Subcutaneous adipose tissue (tissue), 4 donors: ENCODE results near the gene HS6ST3. TPM values are rescaled to one million over a fixed set of nuclear protein-coding genes. Genes with fewer than 3 reads are reported as not detected.

ENCODE experiments used
- CTCF ChIP-seq: fragments of 450-650 bp; IDR thresholded peaks from one replicate; pipeline ENCODE4 v1.5.1; 2016; ENCODE audit warnings: low read depth, mild to moderate bottlenecking, control low read depth, antibody characterized with exemption, moderate library complexity
- total RNA-seq, 4 donors: library from RNA; depleted of rRNA; stranded (reverse); fragments of >200 nt; gene quantifications; one replicate each; pipeline ENCODE4 v1.1.0, GENCODE V29; 2016

Gene HS6ST3
- total RNA-seq, 4 donors from 2014 or later: 0.33 to 1.3 (median 0.99) TPM

DNA sequence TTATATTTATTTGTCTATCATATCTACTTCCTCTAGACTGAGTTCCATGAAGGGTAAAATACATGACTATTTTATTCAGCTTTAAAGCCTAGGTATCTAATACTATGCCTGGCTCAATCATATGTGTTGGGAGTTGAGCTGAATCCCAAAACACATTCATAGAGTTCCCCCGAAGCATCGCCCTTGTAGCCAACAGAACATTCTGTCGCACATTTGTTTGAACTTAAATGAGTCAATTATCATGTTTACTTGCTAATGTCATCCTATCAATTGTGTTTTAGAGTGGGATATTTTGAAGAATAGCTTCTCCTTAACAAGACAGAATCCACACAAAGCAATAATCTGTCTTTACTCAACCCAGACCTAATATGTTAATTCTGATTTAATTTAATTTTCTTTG, 252.4 kb downstream of the HS6ST3 start:
- TF ChIP-seq CTCF: no peak

- TF ChIP-seq CTCF: no peak
Observed at GRCh38 chr13:96342852-96343465, 253.1 kb downstream of the HS6ST3 start.

DNA sequence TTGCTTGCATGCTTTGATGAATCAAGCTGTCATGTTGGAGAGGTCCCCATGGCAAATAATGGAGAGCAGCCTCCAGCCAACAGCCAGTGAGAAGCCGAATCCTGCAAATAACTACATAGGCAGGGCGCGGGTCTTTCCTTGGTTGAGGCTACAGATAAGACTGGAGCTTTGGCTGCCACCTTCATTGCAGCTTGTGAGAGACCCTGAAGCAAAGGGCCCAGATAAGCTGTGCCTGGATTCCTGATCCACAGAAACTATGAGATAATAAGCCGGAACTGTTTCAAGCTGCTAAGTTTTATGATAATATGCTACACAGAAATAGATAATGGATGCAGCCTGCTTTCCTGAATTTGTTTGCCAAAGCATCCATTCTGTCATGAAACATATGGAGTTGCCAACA, 257.0 kb downstream of the HS6ST3 start:
- no peak for TF ChIP-seq CTCF

DNA sequence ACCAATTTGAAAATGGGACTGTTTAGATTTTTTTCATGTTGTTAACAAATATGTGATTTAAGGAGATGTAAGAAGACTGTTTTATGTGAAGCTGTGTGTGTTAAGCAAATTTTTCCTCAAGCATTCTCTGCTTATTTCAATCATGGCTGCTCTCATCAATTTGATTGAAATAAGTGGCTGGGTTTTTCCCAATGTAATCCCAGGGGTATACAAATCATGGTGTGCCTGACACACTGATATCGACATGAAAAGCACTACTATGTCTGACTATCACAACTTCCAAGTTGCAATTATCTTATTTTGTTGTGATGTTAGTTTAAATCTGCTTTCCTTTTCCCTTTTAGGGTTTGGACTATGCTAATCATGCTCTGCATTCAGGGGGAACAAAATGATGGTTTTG, 283.7 kb downstream of the HS6ST3 start:
- no peak for TF ChIP-seq CTCF

- TF ChIP-seq CTCF: no peak
Observed at GRCh38 chr13:96377835-96378234, 287.9 kb downstream of the HS6ST3 start.

DNA sequence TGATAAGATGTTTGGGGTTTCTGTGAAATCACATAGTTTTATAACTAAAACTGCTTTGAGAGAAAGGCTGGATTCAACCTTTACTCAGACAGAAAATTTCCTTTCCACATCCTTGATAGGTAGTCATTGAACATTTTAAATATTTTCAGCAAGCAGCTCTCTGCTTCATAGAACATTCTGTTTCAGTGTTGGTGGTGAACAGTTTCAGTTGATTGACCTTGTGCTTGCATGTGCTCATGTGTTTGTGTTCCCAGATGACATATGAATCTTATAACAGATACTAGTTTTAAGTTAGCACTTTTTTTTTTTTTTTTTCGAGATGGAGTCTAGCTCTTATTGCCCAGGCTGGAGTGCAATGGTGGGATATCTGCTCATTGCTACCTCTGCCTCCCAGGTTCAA, 290.1 kb downstream of the HS6ST3 start:
- TF ChIP-seq CTCF: no peak

- no peak for TF ChIP-seq CTCF
Observed at GRCh38 chr13:96381681-96382080, 291.8 kb downstream of the HS6ST3 start.
